GM08714 (cell line): ENCODE results near the gene TTC21A.

Source experiments
- H3K4me3 ChIP-seq: fragments of 200-500 bp; sonication (Bioruptor generic); 2 replicates; pipeline ENCODE4 v1.5.1; 2014; ENCODE audit warnings: mild to moderate bottlenecking, low read length, inconsistent platforms
- ZNF274 ChIP-seq: IDR thresholded peaks from 2 replicates; pipeline ENCODE4 v1.6.1; 2012; ENCODE audit warnings: mild to moderate bottlenecking, low read depth, low read length

The TTC21A gene

GRCh38 chr3:39133093-39133490 lies 25.6 kb downstream of the TTC21A start:
- no peak for TF ChIP-seq ZNF274
- no peak overlapping the region for H3K4me3 ChIP-seq

DNA sequence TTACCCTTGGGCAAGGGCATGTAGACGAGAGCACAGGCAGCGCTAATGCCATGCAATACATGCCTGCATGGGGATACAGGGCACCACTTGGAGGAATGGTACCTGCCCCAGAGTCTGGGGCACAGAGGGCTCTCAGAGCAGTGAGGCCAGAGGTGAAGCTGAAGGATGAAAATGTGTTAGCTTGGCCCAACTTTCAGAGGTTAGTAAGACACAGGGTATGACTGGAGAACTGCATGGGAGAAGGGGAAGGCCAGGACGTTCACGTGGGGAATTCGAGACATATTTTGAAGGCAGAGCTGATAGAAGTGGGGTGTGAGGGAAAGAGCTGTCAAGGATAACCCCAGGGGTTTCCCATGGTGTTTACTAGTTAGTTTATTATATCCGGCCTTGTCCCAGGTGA lies 26.3 kb downstream of the TTC21A start:
- TF ChIP-seq ZNF274, result no peak

DNA sequence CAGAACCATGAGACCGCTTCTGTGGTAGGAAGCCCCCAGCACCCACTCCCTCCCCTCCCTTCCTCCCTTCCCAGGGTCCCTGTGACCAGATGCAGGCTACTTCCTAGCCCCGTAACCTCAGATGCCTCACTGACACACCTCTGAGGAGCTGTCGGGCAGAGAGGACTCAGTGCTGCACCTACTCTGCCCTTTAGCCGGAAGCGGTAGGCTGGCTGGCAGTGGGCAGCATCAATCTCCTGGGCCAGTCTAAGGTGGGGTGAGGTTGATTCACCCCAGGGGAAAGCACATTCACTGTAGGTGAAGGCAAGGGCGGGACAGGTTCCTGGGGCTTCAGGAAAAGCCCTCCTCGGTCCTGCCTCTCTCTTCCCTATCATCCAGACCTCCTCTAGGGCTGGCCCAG lies 26.8 kb downstream of the TTC21A start:
- no peak overlapping the region for H3K4me3 ChIP-seq
- no peak for TF ChIP-seq ZNF274

More for the DNA sequence above, 26.3 kb downstream of the TTC21A start:
- H3K4me3 ChIP-seq, result no peak overlapping the region

- TF ChIP-seq ZNF274, result no peak
- H3K4me3 ChIP-seq, result no peak overlapping the region
Observed at GRCh38 chr3:39135170-39135805, 27.8 kb downstream of the TTC21A start.

DNA sequence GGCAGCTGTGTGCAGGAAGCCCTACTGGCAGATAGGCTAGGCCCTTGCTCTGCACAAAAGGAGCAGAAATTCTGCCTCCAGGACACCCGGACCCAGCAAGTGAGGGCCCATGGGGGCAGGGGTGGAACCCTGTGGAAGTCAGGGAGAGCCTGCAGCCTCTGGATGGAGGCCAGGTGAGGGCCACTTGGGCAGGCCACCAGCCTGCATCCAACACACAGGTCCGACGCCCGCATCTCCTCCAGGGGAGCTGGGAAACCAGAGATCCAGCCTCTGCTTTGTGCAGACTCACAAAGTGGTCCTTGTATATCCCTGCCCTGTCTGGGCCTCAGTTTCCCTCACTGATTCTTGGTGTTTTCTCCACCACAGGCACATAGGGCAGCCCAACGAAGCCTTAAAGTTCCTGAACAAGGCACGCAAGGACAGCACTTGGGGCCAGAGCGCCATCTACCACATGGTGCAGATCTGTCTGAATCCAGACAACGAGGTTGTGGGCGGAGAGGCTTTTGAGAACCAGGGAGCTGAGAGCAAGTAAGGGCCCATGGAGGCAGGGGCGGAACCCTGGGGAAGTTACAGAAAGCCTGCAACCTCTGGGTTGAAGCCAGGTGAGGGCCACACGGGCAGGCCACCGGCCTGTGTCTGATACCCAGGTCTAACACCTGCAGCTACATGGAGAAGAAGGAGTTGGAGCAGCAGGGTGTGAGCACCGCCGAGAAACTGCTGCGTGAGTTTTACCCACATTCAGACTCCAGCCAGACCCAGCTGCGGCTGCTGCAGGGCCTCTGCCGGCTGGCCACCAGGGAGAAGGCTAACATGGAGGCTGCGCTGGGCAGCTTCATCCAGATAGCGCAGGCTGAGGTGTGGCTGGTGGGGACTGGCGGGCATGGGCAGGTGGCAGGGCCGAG lies 29.3 kb downstream of the TTC21A start:
- no peak for TF ChIP-seq ZNF274
- no peak overlapping the region for H3K4me3 ChIP-seq

GRCh38 chr3:39137435-39137936 lies 30.0 kb downstream of the TTC21A start:
- H3K4me3 ChIP-seq, result no peak overlapping the region
- no peak for TF ChIP-seq ZNF274

- TF ChIP-seq ZNF274, result no peak
Observed at GRCh38 chr3:39137991-39138803, 30.7 kb downstream of the TTC21A start.

GRCh38 chr3:39138804-39139415 lies 31.4 kb downstream of the TTC21A start:
- no peak for TF ChIP-seq ZNF274
- H3K4me3 ChIP-seq, result no peak overlapping the region

More at GRCh38 chr3:39137991-39138803, 30.7 kb downstream of the TTC21A start:
- H3K4me3 ChIP-seq, result no peak overlapping the region

DNA sequence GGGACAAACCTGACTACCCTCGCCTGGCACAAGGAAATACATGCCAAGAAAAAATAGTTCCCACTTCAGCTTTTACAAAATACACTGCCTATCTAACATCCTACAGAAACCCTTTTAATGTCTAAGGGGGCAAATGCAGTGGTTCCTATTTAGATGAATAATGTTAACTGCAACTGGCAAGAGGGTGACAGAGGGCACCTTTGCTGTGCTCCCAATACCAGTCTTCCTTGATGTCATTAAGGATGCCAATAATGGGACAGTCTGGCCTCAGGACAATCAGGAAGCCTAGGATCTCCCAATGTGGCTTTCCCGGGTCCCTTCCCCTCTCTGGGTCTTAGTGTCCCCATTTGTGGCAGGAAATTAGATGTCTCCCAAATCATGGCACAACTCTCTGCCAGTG lies 32.0 kb downstream of the TTC21A start:
- no peak for TF ChIP-seq ZNF274
- no peak overlapping the region for H3K4me3 ChIP-seq

GRCh38 chr3:39140341-39140971 lies 33.0 kb downstream of the TTC21A start:
- H3K4me3 ChIP-seq, result no peak overlapping the region
- no peak for TF ChIP-seq ZNF274

- TF ChIP-seq ZNF274, result no peak
- H3K4me3 ChIP-seq, result no peak overlapping the region
Observed at GRCh38 chr3:39141171-39141995, 33.9 kb downstream of the TTC21A start.

- H3K4me3 ChIP-seq, result no peak overlapping the region
- TF ChIP-seq ZNF274, result no peak
Observed at GRCh38 chr3:39142067-39142466, 34.6 kb downstream of the TTC21A start.
